Esophagus (tissue), 2 donors: ENCODE results near the gene TTC7B. TPM values are rescaled to one million over a fixed set of nuclear protein-coding genes. Genes with fewer than 3 reads are reported as not detected.

Source experiments
- H3K27ac ChIP-seq, 2 donors: one replicate each; pipeline ENCODE4 v1.5.1; 2013; ENCODE audit warnings: low read depth in 2 of 2, mild to moderate bottlenecking in 2 of 2, inconsistent platforms in 1 of 2, low read length in 1 of 2, moderate library complexity in 1 of 2
- H3K27me3 ChIP-seq, 2 donors: one replicate each; pipeline ENCODE4 v1.6.1; 2013; ENCODE audit warnings: low read length in 2 of 2, control low read depth in 1 of 2, mild to moderate bottlenecking in 1 of 2; ENCODE audit not compliant: insufficient read depth in 2 of 2, control insufficient read depth in 1 of 2
- H3K36me3 ChIP-seq, 2 donors: one replicate each; pipeline ENCODE4 v1.6.1; 2013; ENCODE audit warnings: low read length in 1 of 2; ENCODE audit not compliant: control insufficient read depth in 2 of 2, insufficient read depth in 2 of 2
- H3K4me1 ChIP-seq, 2 donors: one replicate each; pipeline ENCODE4 v1.6.1; 2013; ENCODE audit warnings: low read length in 1 of 2; ENCODE audit not compliant: control insufficient read depth in 2 of 2, insufficient read depth in 2 of 2
- H3K4me3 ChIP-seq, 2 donors: one replicate each; pipeline ENCODE4 v1.5.1; 2013; ENCODE audit warnings: low read length in 2 of 2, mild to moderate bottlenecking in 2 of 2, low read depth in 1 of 2, moderate library complexity in 1 of 2
- H3K9me3 ChIP-seq, 2 donors: one replicate each; pipeline ENCODE4 v1.6.1; 2013; ENCODE audit warnings: mild to moderate bottlenecking in 2 of 2, low read depth in 1 of 2, low read length in 1 of 2, moderate library complexity in 1 of 2; ENCODE audit not compliant: control insufficient read depth in 2 of 2, insufficient read depth in 1 of 2
- WGBS, 2 donors: extraction: QIAGEN DNeasy Blood & Tissue Kit; methylation state at CpG; one replicate each; pipeline ENCODE4 v1.1.7; 2013; 5-methylcytosine and 5-hydroxymethylcytosine counted together
- polyA plus RNA-seq, 2 donors: library from polyadenylated mRNA; stranded (reverse); fragments of 200-250 nt; gene quantifications; one replicate each; pipeline ENCODE4 v1.2.3, GENCODE V29; 2013
- donor health status: healthy with polysubstance abuse.
- donor health status: Bipolar disorder and iron deficiency.

Gene TTC7B
- polyA plus RNA-seq, 2 donors, result 2.7 to 6.0 TPM

DNA sequence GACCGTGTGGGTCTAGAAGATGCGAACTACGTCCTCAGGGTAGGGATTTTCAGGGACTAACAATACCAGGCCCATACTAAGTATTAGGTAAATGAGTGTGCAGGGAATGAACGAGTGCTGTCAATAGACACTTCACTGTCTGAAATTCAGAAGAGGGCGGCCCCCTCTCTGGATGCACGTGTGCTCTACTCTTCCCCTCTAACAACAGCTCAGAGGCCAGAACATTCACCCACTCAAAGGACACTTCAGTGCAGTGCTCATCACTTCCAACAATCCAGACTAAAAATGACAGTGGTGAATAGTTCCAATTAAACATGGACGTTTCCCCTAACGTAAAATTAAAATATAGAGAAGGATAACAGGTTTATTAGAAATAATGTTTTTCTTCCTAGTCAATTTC is 219.5 kb downstream of the TTC7B start:
- Histone ChIP-seq H3K4me1 (peaks cover 3 to 5% of the 10 kb centered on the region in 2 donors), H3K27ac (no peak overlapping the region), H3K4me3 (no peak overlapping the region), H3K9me3 (no peaks in the 10 kb centered on the region), H3K36me3 (no peaks in the 10 kb centered on the region), H3K27me3 (no peaks in the 10 kb centered on the region)
- WGBS, 2 donors, result 92 to 93% methylated on average over 8 of the region's 8 CpGs

DNA sequence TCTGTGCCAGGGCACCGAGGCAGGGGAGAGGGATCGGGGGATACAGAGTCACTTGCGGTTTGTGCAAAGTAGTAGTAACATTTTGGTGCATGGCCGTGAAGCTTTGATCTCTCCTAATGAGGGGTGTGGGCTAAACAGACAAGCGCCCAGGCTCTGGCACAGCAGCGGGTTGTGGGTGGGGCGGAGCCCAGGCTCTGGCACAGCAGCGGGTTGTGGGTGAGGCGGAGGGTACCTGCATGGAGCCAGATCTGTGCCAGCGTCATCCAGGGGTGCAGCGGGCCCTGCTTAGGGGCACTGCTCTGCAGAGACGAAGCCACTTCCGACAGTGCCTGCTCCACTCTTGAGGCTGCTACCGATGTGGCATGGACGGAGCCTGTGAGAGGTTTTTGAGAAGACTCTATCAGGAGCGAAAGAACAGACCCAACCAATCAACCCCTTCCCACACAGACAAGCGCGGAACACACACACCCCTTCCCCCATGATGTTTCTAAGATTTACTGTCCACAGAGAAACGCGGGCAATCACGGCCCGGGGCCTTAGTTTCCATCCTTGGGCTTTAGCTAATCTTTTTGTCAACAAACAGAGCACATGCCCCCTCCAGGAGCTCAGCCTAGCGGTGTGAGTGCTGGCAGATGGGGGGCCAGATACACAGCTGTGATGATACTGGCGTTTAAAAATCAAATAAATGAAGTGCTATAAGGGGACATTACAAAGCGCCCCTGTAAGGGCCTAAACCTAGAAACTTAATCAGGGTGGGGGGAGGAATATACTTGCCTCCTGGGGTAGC is 222.8 kb downstream of the TTC7B start:
- Histone ChIP-seq H3K27me3 (no peaks in the 10 kb centered on the region), H3K36me3 (no peaks in the 10 kb centered on the region), H3K4me1 (peaks cover 0 to 3% of the 10 kb centered on the region in 2 donors), H3K27ac (no peak overlapping the region), H3K4me3 (no peak overlapping the region), H3K9me3 (no peaks in the 10 kb centered on the region)
- 56 to 66% methylated on average over 25 of the region's 25 CpGs for WGBS, 2 donors

DNA sequence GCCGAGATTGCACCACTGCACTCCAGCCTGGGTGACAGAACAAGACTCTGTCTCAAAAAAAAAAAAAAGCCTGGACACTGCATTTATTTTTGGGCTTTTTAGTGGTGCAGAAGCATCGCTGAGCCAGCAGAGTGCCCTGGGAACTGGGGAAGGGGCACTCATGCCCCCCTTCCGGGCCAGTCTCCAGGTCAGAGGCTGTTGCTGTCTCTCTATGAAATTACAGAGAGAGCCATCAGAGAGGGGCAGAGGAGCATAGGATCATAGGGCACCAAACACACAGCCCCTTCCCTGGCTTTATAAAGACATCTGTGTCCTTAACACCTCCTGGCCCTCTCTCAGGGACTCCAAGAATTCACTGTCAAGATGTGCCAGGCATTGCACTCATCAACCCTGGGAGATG is 223.6 kb downstream of the TTC7B start:
- no peak overlapping the region for H3K27ac ChIP-seq
- no peaks in the 10 kb centered on the region for H3K36me3 ChIP-seq
- H3K9me3 ChIP-seq, result no peaks in the 10 kb centered on the region
- no peak overlapping the region for H3K4me3 ChIP-seq
- 93 to 96% methylated on average over 2 to 3 of the region's 3 CpGs for WGBS, 2 donors
- peaks cover 0 to 3% of the 10 kb centered on the region in 2 donors for H3K4me1 ChIP-seq
- no peaks in the 10 kb centered on the region for H3K27me3 ChIP-seq

- WGBS, 2 donors, result 91 to 92% methylated on average over 10 of the region's 10 CpGs
- no peaks in the 10 kb centered on the region for H3K36me3 ChIP-seq
- H3K4me1 ChIP-seq, result no peaks in the 10 kb centered on the region
- no peak overlapping the region for H3K27ac ChIP-seq
- no peaks in the 10 kb centered on the region for H3K9me3 ChIP-seq
- H3K4me3 ChIP-seq, result no peak overlapping the region
- H3K27me3 ChIP-seq, result no peaks in the 10 kb centered on the region
Observed at GRCh38 chr14:90587918-90588317, 228.3 kb downstream of the TTC7B start.

DNA sequence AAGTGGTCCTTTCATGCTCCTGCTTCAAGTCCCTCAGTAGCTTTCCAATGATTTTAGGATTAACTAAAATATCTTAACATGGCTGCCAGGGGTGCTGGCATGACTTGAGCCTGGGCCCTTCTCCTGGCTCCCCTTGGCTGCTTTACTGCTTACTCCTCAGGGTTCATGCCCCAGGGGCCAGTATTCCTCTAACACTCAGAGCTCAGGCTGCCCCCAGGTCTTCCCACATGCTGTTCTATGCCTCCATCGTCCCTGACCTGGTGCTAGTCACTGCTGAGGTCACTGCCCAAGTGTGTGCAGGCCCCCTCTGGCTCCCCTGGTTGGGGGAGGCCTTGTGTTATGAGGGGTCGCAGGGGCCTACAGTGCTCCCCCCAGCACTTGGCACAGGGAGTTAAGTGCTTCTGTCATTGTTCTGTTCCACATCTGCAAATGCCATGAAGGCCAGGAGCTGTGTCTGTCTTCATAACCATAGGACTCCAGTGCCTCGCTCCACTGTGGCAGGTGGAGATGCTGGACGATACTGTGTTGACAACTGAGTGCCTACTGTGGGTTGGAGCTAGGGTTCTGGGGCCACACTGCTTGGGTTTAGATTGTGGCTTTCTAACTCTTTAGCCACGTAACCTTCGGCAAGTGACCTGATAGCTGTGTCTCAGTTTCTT is 228.8 kb downstream of the TTC7B start:
- H3K27ac ChIP-seq, result no peak overlapping the region
- H3K4me1 ChIP-seq, result no peaks in the 10 kb centered on the region
- no peaks in the 10 kb centered on the region for H3K9me3 ChIP-seq
- no peak overlapping the region for H3K4me3 ChIP-seq
- no peaks in the 10 kb centered on the region for H3K27me3 ChIP-seq
- H3K36me3 ChIP-seq, result no peaks in the 10 kb centered on the region
- 92 to 94% methylated on average over 6 of the region's 6 CpGs for WGBS, 2 donors

GRCh38 chr14:90585106-90585505 is 231.1 kb downstream of the TTC7B start:
- no peaks in the 10 kb centered on the region for H3K27me3 ChIP-seq
- H3K27ac ChIP-seq, result no peak overlapping the region
- H3K36me3 ChIP-seq, result peaks cover 0 to 4% of the 10 kb centered on the region in 2 donors
- H3K4me1 ChIP-seq, result no peaks in the 10 kb centered on the region
- no peaks in the 10 kb centered on the region for H3K9me3 ChIP-seq
- no peak overlapping the region for H3K4me3 ChIP-seq
- WGBS, 2 donors, result 86 to 88% methylated on average over 8 of the region's 8 CpGs

DNA sequence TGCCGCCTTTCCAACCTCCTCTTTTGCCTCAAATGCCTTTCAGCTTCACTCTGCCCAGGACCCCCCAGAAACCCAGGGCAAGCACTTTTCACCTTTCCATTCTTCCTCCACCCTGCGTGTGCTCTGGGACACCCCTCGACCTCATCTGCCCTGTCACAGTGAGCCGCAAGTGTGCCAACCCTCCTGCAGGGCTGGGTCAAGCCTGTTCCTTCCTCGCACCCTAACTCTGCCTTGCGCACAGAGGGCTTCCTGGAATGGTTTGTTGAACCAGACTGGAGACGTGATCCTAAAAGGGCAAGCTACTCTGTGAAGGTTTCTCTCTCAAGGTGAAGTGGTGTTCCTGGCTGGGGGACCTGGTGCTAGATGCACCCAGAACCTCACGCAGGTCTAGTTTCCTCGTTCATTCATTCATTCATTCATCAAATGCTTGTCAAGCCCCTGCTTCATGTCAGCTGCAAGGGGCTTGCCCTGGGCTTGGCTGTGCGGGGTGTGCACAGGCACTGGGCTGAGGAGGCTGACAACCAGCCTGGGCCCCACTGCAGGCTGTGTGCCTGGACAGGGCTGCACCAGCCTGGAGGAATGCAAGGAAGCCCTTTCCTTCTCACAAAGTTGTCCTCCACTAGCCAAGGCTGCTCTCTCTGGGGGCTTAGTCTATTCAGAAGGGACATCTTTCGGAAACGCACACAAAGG is 232.2 kb downstream of the TTC7B start:
- no peak overlapping the region for H3K27ac ChIP-seq
- no peaks in the 10 kb centered on the region for H3K27me3 ChIP-seq
- H3K9me3 ChIP-seq, result no peaks in the 10 kb centered on the region
- H3K36me3 ChIP-seq, result peaks cover 0 to 4% of the 10 kb centered on the region in 2 donors
- WGBS, 2 donors, result 92 to 94% methylated on average over 12 of the region's 12 CpGs
- H3K4me3 ChIP-seq, result no peak overlapping the region
- H3K4me1 ChIP-seq, result no peaks in the 10 kb centered on the region

DNA sequence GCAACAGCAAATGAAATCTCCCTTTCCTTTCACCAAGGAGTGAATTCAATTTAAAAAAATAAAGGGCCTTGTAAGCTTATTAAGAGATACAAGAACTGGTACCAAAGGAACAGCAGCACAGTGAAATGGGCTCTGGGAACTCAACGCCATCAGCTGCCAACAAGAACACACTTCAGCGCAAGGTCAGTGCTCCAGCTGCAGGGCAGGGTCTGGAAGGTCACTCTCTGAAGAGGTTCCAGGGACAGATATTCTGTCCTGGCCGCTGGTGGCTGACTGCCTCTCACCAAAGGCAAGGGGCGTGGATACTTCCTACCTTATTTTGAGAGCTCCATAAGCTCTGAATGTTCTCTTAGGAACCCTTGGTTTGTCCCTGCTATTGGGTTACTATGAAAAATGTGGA is 232.8 kb downstream of the TTC7B start:
- H3K9me3 ChIP-seq, result no peaks in the 10 kb centered on the region
- H3K27ac ChIP-seq, result no peak overlapping the region
- no peaks in the 10 kb centered on the region for H3K4me1 ChIP-seq
- H3K4me3 ChIP-seq, result no peak overlapping the region
- no peaks in the 10 kb centered on the region for H3K27me3 ChIP-seq
- peaks cover 0 to 4% of the 10 kb centered on the region in 2 donors for H3K36me3 ChIP-seq
- 87 to 93% methylated on average over 4 of the region's 4 CpGs for WGBS, 2 donors

- no peaks in the 10 kb centered on the region for H3K9me3 ChIP-seq
- 92 to 97% methylated on average over 3 of the region's 3 CpGs for WGBS, 2 donors
- peaks cover 0 to 4% of the 10 kb centered on the region in 2 donors for H3K4me1 ChIP-seq
- H3K27me3 ChIP-seq, result no peaks in the 10 kb centered on the region
- peaks cover 0 to 4% of the 10 kb centered on the region in 2 donors for H3K36me3 ChIP-seq
- H3K27ac ChIP-seq, result no peak overlapping the region
- H3K4me3 ChIP-seq, result no peak overlapping the region
Observed at GRCh38 chr14:90582166-90582565, 234.1 kb downstream of the TTC7B start.
